ENCODE measurements around the gene RBBP4. TPM values are rescaled to one million over a fixed set of nuclear protein-coding genes. Genes with fewer than 3 reads are reported as not detected.
"Not testable (repeated sequence)": the region's sequence is repeated elsewhere in the genome, so short reads cannot be mapped to it uniquely, and the experiment has no call there.

Gene RBBP4
- total RNA-seq, 4 donors from 2014 or later: 80.5 to 121 (median 90.5) TPM

DNA sequence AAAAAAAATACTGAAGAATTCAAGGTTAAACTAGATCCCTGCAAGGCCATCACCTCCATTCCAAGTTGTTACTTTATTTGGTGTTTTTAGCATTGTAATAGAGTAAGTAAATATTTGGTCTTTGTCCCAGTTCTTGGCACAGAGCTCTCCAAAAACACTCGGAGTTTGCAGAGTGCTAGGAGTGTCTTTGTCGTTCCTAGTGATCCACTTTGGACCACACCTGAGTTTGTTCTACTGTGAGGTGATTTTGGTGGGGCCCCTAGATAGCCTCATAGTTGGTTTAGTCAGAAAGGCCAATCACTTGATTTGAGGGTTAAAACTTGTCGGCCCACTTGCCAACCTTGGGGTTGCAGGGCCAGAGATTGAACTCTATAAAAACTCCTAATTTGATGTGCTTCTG is 25.9 kb downstream of the RBBP4 start:
- WGBS: 38% methylated on average over 3 of the region's 3 CpGs
- Histone ChIP-seq H3K9me3 (no peaks in the 10 kb centered on the region), H3K27ac (no peak overlapping the region), H3K27me3 (no peaks in the 10 kb centered on the region), H3K4me3 (no peak overlapping the region), H3K4me1 (no peaks in the 10 kb centered on the region), H3K36me3 (peaks cover 90% of the 10 kb centered on the region)
- TF ChIP-seq POLR2A (IDR thresholded peaks at IDR 0.05) (no peak), POLR2AphosphoS5 (IDR thresholded peaks at IDR 0.05) (no peak), EP300 (IDR thresholded peaks at IDR 0.05) (no peak)
- TF ChIP-seq, protein P1, sequence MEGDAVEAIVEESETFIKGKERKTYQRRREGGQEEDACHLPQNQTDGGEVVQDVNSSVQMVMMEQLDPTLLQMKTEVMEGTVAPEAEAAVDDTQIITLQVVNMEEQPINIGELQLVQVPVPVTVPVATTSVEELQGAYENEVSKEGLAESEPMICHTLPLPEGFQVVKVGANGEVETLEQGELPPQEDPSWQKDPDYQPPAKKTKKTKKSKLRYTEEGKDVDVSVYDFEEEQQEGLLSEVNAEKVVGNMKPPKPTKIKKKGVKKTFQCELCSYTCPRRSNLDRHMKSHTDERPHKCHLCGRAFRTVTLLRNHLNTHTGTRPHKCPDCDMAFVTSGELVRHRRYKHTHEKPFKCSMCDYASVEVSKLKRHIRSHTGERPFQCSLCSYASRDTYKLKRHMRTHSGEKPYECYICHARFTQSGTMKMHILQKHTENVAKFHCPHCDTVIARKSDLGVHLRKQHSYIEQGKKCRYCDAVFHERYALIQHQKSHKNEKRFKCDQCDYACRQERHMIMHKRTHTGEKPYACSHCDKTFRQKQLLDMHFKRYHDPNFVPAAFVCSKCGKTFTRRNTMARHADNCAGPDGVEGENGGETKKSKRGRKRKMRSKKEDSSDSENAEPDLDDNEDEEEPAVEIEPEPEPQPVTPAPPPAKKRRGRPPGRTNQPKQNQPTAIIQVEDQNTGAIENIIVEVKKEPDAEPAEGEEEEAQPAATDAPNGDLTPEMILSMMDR (IDR thresholded peaks at IDR 0.05): no peak
- no peak for DNase-seq (ENCODE audit: low spot score in 2 of 2)

DNA sequence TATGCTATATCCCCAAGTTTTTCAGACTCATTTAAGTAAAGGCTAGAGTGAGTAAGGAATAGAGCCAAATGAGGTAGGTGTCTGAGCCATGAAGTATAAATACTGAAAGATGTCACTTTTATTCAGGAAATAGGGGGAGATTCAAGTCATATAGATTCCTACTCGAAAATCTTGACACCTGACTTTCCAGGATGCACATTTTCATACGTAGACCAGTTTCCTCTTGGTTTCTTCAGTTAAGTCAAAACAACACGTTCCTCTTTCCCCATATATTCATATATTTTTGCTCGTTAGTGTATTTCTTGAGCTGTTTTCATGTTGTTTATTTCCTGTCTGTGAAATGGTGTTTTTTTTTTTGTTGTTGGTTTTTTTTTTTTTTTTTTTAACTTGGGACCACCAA is 29.0 kb downstream of the RBBP4 start:
- not testable (repeated sequence) for H3K27ac ChIP-seq; H3K4me3 ChIP-seq; H3K9me3 ChIP-seq; H3K27me3 ChIP-seq; DNase-seq (ENCODE audit: low spot score in 2 of 2)
- WGBS: 78% methylated on average over 4 of the region's 4 CpGs
- Histone ChIP-seq H3K36me3 (peaks cover 69% of the 10 kb centered on the region), H3K4me1 (peaks cover 13% of the 10 kb centered on the region)

DNA sequence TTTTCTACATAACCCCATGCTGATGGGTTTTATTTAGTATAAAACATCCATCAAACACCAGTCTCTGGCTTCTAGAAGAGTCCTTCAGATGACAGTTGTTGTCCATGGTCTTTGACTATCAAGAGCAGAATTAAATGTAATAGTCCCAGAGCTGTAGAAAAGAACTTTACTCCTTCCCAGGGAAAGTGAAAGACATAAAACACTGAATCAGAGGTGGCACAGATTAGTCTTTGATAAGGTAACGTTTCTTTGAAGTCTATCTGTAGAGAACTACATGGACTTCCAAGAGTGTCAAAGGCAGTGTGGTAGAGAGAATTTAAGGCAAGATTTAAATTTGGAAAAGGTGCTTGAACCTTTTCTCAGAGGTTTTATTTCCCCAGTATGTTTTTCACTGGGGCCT is 29.6 kb downstream of the RBBP4 start:
- Histone ChIP-seq H3K27ac (no peak overlapping the region), H3K4me3 (no peak overlapping the region), H3K9me3 (no peaks in the 10 kb centered on the region), H3K27me3 (no peaks in the 10 kb centered on the region), H3K4me1 (peaks cover 15% of the 10 kb centered on the region), H3K36me3 (peaks cover 69% of the 10 kb centered on the region)
- no peak for DNase-seq (ENCODE audit: low spot score in 2 of 2)
- 100% methylated on average over 1 of the region's 1 CpG for WGBS
- TF ChIP-seq, protein P1 (IDR thresholded peaks at IDR 0.05): no peak
- no peak for TF ChIP-seq EP300 (IDR thresholded peaks at IDR 0.05)
- no peak for TF ChIP-seq POLR2AphosphoS5 (IDR thresholded peaks at IDR 0.05)
- no peak for TF ChIP-seq POLR2A (IDR thresholded peaks at IDR 0.05)

DNA sequence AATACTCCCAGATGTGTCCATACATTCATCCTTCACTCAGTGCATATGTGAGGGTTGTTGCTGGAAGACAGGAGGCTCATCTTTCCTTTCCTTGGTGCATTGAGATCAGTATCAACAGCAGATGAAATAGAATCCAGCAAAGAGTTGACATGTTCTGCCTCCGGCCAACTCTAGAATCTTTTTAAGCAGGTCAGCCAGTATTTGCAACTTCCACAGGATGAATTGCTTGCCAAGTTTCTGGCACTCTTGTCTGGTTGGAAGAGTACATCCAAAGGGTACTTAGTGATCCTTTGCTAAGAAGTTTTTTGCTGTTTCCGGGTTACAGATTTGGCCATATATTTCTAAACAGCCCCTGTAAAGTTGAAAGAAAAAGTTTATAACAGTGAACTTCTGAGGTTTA is 30.5 kb downstream of the RBBP4 start:
- WGBS: 66% methylated on average over 2 of the region's 2 CpGs
- Histone ChIP-seq H3K27me3 (no peaks in the 10 kb centered on the region), H3K36me3 (peaks cover 68% of the 10 kb centered on the region), H3K4me1 (peaks cover 15% of the 10 kb centered on the region), H3K4me3 (no peak overlapping the region), H3K9me3 (no peaks in the 10 kb centered on the region), H3K27ac (no peak overlapping the region)
- TF ChIP-seq, protein P1 (IDR thresholded peaks at IDR 0.05): no peak
- TF ChIP-seq POLR2A (IDR thresholded peaks at IDR 0.05) (no peak), POLR2AphosphoS5 (IDR thresholded peaks at IDR 0.05) (no peak), EP300 (IDR thresholded peaks at IDR 0.05) (no peak)
- DNase-seq (ENCODE audit: low spot score in 2 of 2): no peak

DNA sequence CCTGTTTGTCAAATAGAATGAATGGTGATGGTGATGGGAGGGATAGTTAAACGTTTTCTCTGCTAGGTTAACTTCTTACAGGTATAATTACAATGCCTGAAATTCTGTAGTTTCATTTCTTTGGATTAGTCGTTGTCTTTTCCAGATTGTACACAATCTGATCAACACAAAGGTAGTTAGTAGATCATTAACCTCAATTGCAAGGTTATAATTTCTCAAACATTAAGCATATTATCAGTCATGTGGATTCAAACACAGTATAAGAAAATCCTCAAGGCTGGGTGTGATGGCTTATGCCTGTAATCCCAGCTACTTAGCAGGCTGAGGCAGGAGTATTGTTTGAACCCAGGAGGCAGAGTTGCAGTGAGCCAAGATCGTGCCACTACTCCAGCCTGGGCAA is 31.0 kb downstream of the RBBP4 start:
- TF ChIP-seq, protein P1 (IDR thresholded peaks at IDR 0.05): no peak
- TF ChIP-seq POLR2AphosphoS5 (IDR thresholded peaks at IDR 0.05) (no peak), EP300 (IDR thresholded peaks at IDR 0.05) (no peak), POLR2A (IDR thresholded peaks at IDR 0.05) (no peak)
- peaks cover 68% of the 10 kb centered on the region for H3K36me3 ChIP-seq
- WGBS: 69% methylated on average over 3 of the region's 3 CpGs

DNA sequence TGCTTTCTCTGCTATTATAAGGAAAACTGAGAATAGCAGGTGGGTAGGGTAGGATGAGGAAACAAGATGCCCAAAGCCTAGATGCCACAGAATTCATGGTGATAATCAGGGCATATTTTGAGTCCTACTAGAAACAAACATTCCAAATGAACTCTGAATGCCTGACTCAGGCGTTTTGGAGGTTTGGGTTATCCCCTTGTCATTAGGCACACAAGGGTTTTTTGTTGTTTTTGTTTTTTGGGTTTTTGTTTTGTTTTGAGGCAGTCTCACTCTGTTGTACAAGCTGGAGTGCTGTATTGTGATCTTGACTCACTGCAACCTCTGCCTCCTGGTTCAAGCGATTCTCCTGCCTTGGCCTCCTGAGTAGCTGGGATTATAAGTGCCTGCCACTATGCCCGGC is 32.4 kb downstream of the RBBP4 start:
- Histone ChIP-seq H3K27ac (peak overlapping the region; percentile 33), H3K27me3 (no peaks in the 10 kb centered on the region), H3K36me3 (peaks cover 56% of the 10 kb centered on the region), H3K4me1 (peaks cover 20% of the 10 kb centered on the region), H3K9me3 (no peaks in the 10 kb centered on the region), H3K4me3 (no peak overlapping the region)
- WGBS: 72% methylated on average over 3 of the region's 3 CpGs
- DNase-seq (ENCODE audit: low spot score in 2 of 2): peak in 1 of 2 donors; percentile 1
- TF ChIP-seq POLR2A (IDR thresholded peaks at IDR 0.05) (no peak), POLR2AphosphoS5 (IDR thresholded peaks at IDR 0.05) (no peak), EP300 (IDR thresholded peaks at IDR 0.05) (no peak)
- TF ChIP-seq, protein P1 (IDR thresholded peaks at IDR 0.05): no peak

More for the DNA sequence above, 31.0 kb downstream of the RBBP4 start:
- H3K27ac ChIP-seq: no peak overlapping the region
- no peak overlapping the region for H3K4me3 ChIP-seq
- H3K4me1 ChIP-seq: peaks cover 15% of the 10 kb centered on the region
- H3K9me3 ChIP-seq: no peaks in the 10 kb centered on the region
- no peaks in the 10 kb centered on the region for H3K27me3 ChIP-seq
- no peak for DNase-seq (ENCODE audit: low spot score in 2 of 2)

Data from suprapubic skin (tissue), 4 donors.